ENCODE results near the gene GRIN2A.

- no peak for TF ChIP-seq TEAD4 (IDR thresholded peaks at IDR 0.05; ENCODE audit: low read depth, low read length)
- TF ChIP-seq RXRA (IDR thresholded peaks at IDR 0.05; ENCODE audit: insufficient read depth, low read depth, low read length), result no peak
- TF ChIP-seq SAP30 (IDR thresholded peaks at IDR 0.05; ENCODE audit: insufficient read depth, insufficient replicate concordance, low read length), result no peak
- no peak for TF ChIP-seq CEBPB (IDR thresholded peaks at IDR 0.05; ENCODE audit: low read depth, low read length)
- no peak for TF ChIP-seq JUN (IDR thresholded peaks at IDR 0.05; ENCODE audit: low read depth, low read length)
- TF ChIP-seq NRF1 (IDR thresholded peaks at IDR 0.05; ENCODE audit: low read depth, low read length), result no peak
- no peak for TF ChIP-seq CTCF (IDR thresholded peaks at IDR 0.05; ENCODE audit: control extremely low read depth in 1 of 3, insufficient read depth in 1 of 3, low read depth in 1 of 3, low read length in 3 of 3)
- TF ChIP-seq SIN3A (conservative IDR thresholded peaks at IDR 0.05 in 1 of 2, IDR thresholded peaks at IDR 0.05 in 1 of 2; ENCODE audit: low read depth in 1 of 2, low read length in 2 of 2), result no peak
- TF ChIP-seq HDAC6 (IDR thresholded peaks at IDR 0.05; ENCODE audit: low read depth, low read length), result no peak
- no peak for TF ChIP-seq USF2 (IDR thresholded peaks at IDR 0.05; ENCODE audit: low read length)
Measured at GRCh38 chr16:9846362-9847099, 335.7 kb downstream of the GRIN2A start.
